H9 (cell line): ENCODE measurements around the gene MOB3B. TPM values are rescaled to one million over a fixed set of nuclear protein-coding genes. Genes with fewer than 3 reads are reported as not detected.

Experiments used
- DNase-seq: peaks from one replicate; pipeline ENCODE4 v3.0.0-alpha.2; 2017
- H2AFZ ChIP-seq: one replicate; pipeline ENCODE4 v1.6.1; 2013; ENCODE audit warnings: mild to moderate bottlenecking, low read length, control low read depth, moderate library complexity
- H2AK5ac ChIP-seq: 2 replicates; pipeline ENCODE4 v1.6.1; 2013; ENCODE audit warnings: low read length, control low read depth, mixed read lengths; ENCODE audit not compliant: insufficient read length
- H2BK120ac ChIP-seq: one replicate; pipeline ENCODE4 v1.6.1; 2013; ENCODE audit warnings: low read depth, mild to moderate bottlenecking, low read length, control low read depth, inconsistent platforms; ENCODE audit not compliant: poor library complexity, severe bottlenecking
- H2BK12ac ChIP-seq: 2 replicates; pipeline ENCODE4 v1.6.1; 2013; ENCODE audit warnings: low read length, control low read depth, mixed read lengths, low read depth; ENCODE audit not compliant: insufficient read length
- H2BK15ac ChIP-seq: 2 replicates; pipeline ENCODE4 v1.6.1; 2013; ENCODE audit warnings: low read depth, low read length, control low read depth
- H2BK20ac ChIP-seq: one replicate; pipeline ENCODE4 v1.6.1; 2013; ENCODE audit warnings: low read depth, mild to moderate bottlenecking, low read length, control low read depth, inconsistent platforms; ENCODE audit not compliant: poor library complexity, severe bottlenecking
- H2BK5ac ChIP-seq: 2 replicates; pipeline ENCODE4 v1.6.1; 2013; ENCODE audit warnings: low read length, control low read depth, mixed read lengths; ENCODE audit not compliant: insufficient read length
- H3K14ac ChIP-seq: 2 replicates; pipeline ENCODE4 v1.6.1; 2013; ENCODE audit warnings: low read length, control low read depth; ENCODE audit not compliant: insufficient read depth
- H3K18ac ChIP-seq: 2 replicates; pipeline ENCODE4 v1.6.1; 2013; ENCODE audit warnings: low read depth, mild to moderate bottlenecking, mixed read lengths, low read length, control low read depth; ENCODE audit not compliant: insufficient read length
- H3K23ac ChIP-seq: 2 replicates; pipeline ENCODE4 v1.6.1; 2013; ENCODE audit warnings: low read length, control low read depth, mixed read lengths, low read depth; ENCODE audit not compliant: insufficient read length
- H3K23me2 ChIP-seq: 2 replicates; pipeline ENCODE4 v1.6.1; 2013; ENCODE audit warnings: low read depth, mild to moderate bottlenecking, mixed read lengths, low read length, control low read depth; ENCODE audit not compliant: insufficient read length, poor library complexity, severe bottlenecking
- H3K27ac ChIP-seq: 2 replicates; pipeline ENCODE4 v1.5.1; 2013; ENCODE audit warnings: low read length, control low read depth, mixed read lengths, low read depth; ENCODE audit not compliant: insufficient read length
- H3K27me3 ChIP-seq: 2 replicates; pipeline ENCODE4 v1.6.1; 2013; ENCODE audit warnings: low read length, control low read depth, inconsistent platforms; ENCODE audit not compliant: insufficient read depth
- H3K4ac ChIP-seq: 2 replicates; pipeline ENCODE4 v1.6.1; 2013; ENCODE audit warnings: low read depth, mild to moderate bottlenecking, control low read depth, inconsistent platforms, low read length, moderate library complexity
- H3K4me1 ChIP-seq: 2 replicates; pipeline ENCODE4 v1.6.1; 2013; ENCODE audit warnings: low read length, control low read depth, inconsistent platforms; ENCODE audit not compliant: insufficient read depth
- H3K4me2 ChIP-seq: 2 replicates; pipeline ENCODE4 v1.6.1; 2013; ENCODE audit warnings: low read length, control low read depth, mixed read lengths; ENCODE audit not compliant: insufficient read length, insufficient read depth
- H3K56ac ChIP-seq: 2 replicates; pipeline ENCODE4 v1.6.1; 2013; ENCODE audit warnings: low read depth, mild to moderate bottlenecking, mixed read lengths, low read length, control low read depth; ENCODE audit not compliant: insufficient read length
- H3K79me1 ChIP-seq: 2 replicates; pipeline ENCODE4 v1.6.1; 2013; ENCODE audit warnings: low read depth, mild to moderate bottlenecking, moderate library complexity, low read length, control low read depth, inconsistent platforms; ENCODE audit not compliant: insufficient read depth, poor library complexity, severe bottlenecking
- H3K79me2 ChIP-seq: 2 replicates; pipeline ENCODE4 v1.6.1; 2013; ENCODE audit warnings: low read length, control low read depth, inconsistent platforms; ENCODE audit not compliant: insufficient read depth
- H3K9ac ChIP-seq: 2 replicates; pipeline ENCODE4 v1.6.1; 2013; ENCODE audit warnings: low read length, control low read depth, mixed read lengths; ENCODE audit not compliant: insufficient read length; ENCODE audit errors: extremely low read depth
- H3K9me3 ChIP-seq: one replicate; pipeline ENCODE4 v1.6.1; 2013; ENCODE audit warnings: low read depth, low read length, inconsistent platforms; ENCODE audit not compliant: control insufficient read depth
- H3T11ph ChIP-seq: one replicate; pipeline ENCODE4 v1.6.1; 2013; ENCODE audit warnings: mild to moderate bottlenecking, low read length, control low read depth, inconsistent platforms
- H4K20me1 ChIP-seq: one replicate; pipeline ENCODE4 v1.6.1; 2013; ENCODE audit not compliant: control insufficient read depth, insufficient read length, insufficient read depth
- H4K5ac ChIP-seq: 2 replicates; pipeline ENCODE4 v1.6.1; 2013; ENCODE audit warnings: low read depth, mild to moderate bottlenecking, mixed read lengths, low read length, control low read depth; ENCODE audit not compliant: insufficient read length
- H4K8ac ChIP-seq: replicated peaks from 2 replicates; pipeline ENCODE4 v1.6.1; 2013; ENCODE audit warnings: low read length, control low read depth, mixed read lengths, low read depth; ENCODE audit not compliant: insufficient read length
- H4K91ac ChIP-seq: 2 replicates; pipeline ENCODE4 v1.6.1; 2013; ENCODE audit warnings: low read depth, mild to moderate bottlenecking, moderate library complexity, mixed read lengths, low read length, control low read depth; ENCODE audit not compliant: insufficient read length
- H3K27ac Mint-ChIP-seq, 3 experiments: 2 replicates in 2 of 3; 3 replicates in 1 of 3; pipeline ENCODE4 v1.8.0; 2020 to 2021; ENCODE audit warnings: mixed read lengths in 3 of 3, mild to moderate bottlenecking in 1 of 3, moderate library complexity in 1 of 3
- H3K27me3 Mint-ChIP-seq: 2 replicates; pipeline ENCODE4 v1.8.0; 2021; ENCODE audit warnings: low read depth, mild to moderate bottlenecking, moderate library complexity, mixed read lengths
- H3K36me3 Mint-ChIP-seq, 3 experiments: 2 replicates in 2 of 3; 3 replicates in 1 of 3; pipeline ENCODE4 v1.8.0; 2020 to 2021; ENCODE audit warnings: low read depth in 3 of 3, mixed read lengths in 3 of 3; ENCODE audit not compliant: insufficient read depth in 1 of 3
- H3K4me1 Mint-ChIP-seq, 2 experiments: 2 replicates each; pipeline ENCODE4 v1.8.0; 2020; ENCODE audit warnings: mixed read lengths in 2 of 2
- H3K4me3 Mint-ChIP-seq, 2 experiments: 2 replicates in 1 of 2; 3 replicates in 1 of 2; pipeline ENCODE4 v1.8.0; 2020 to 2021; ENCODE audit warnings: mild to moderate bottlenecking in 2 of 2, mixed read lengths in 2 of 2, moderate library complexity in 1 of 2
- H3K9me3 Mint-ChIP-seq, 2 experiments: 2 replicates in 1 of 2; 3 replicates in 1 of 2; pipeline ENCODE4 v1.8.0; 2020; ENCODE audit warnings: mild to moderate bottlenecking in 2 of 2, mixed read lengths in 2 of 2, moderate library complexity in 1 of 2
- WGBS: extraction: QIAGEN DNeasy Blood & Tissue Kit; methylation state at CpG from one replicate; pipeline ENCODE4 v1.1.7; 2013; ENCODE audit warnings: missing lambda C conversion rate, low lambda C conversion rate, mixed read lengths; ENCODE audit not compliant: insufficient read length; ENCODE audit errors: extremely low coverage; 5-methylcytosine and 5-hydroxymethylcytosine counted together
- total RNA-seq: library from RNA; stranded (reverse); gene quantifications from 2 replicates; pipeline ENCODE4 v1.2.1, GENCODE V29; 2021
- TF ChIP-seq, protein P1 (sequence below): fragments of 200-600 bp; sonication (generic); conservative IDR thresholded peaks from 3 replicates; pipeline ENCODE4 v1.8.0; 2021; ENCODE audit warnings: antibody characterized with exemption, mild to moderate bottlenecking

The MOB3B gene
- total RNA-seq, 1 experiment from 2014 or later, result 9.8 TPM

DNA sequence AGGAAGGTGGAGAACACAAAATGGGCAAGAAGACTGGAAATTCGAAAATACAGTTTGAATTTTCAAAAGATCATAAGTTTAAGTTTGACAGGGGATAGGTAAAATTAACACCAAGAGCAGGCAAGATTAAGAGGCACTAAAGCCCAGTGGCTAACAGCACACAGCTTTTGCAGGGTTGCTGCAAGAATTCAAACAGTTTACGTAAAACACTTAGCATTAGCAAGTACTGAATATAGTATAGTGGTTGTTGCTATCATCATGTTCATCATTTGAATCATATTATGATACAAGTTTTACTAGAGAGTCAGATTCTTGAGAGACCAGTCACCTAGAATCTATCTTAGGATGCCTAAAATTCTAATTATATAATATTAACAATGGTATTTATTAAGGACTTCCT is 66.8 kb downstream of the MOB3B start:
- H2AK5ac ChIP-seq, result no peak overlapping the region
- no CpG with 5 or more reads among the region's 2 CpGs for WGBS
- H3K27me3 Mint-ChIP-seq, result no peaks in the 10 kb centered on the region

More for the DNA sequence above, 66.8 kb downstream of the MOB3B start:
- Histone ChIP-seq H3T11ph (no peak overlapping the region), H3K23me2 (no peaks in the 10 kb centered on the region), H3K27ac (no peak overlapping the region), H2AFZ (no peak overlapping the region), H4K20me1 (peaks cover 2% of the 10 kb centered on the region), H2BK15ac (no peak overlapping the region), H3K18ac (no peak overlapping the region), H3K9ac (no peak overlapping the region), H2BK20ac (no peak overlapping the region), H3K4me1 (peaks cover 3% of the 10 kb centered on the region; the same call in 1 of the 2 replicates), H4K5ac (no peak overlapping the region), H4K91ac (no peak overlapping the region), H3K79me1 (no peaks in the 10 kb centered on the region), H3K4ac (no peak overlapping the region), H3K9me3 (no peaks in the 10 kb centered on the region), H2BK12ac (no peak overlapping the region), H3K79me2 (no peaks in the 10 kb centered on the region), H3K4me2 (no peak overlapping the region), H2BK5ac (no peak overlapping the region), H3K56ac (no peak overlapping the region), H2BK120ac (no peak overlapping the region), H4K8ac (no peak overlapping the region), H3K23ac (no peak overlapping the region), H3K14ac (no peak overlapping the region), H3K27me3 (no peaks in the 10 kb centered on the region)
- Mint-ChIP-seq H3K36me3 (no peaks in the 10 kb centered on the region; a peak in 2 of 7 replicates), H3K4me1 (peaks cover 15 to 23% of the 10 kb centered on the region in 2 experiments), H3K4me3 (no peak overlapping the region), H3K9me3 (no peaks in the 10 kb centered on the region), H3K27ac (no peak overlapping the region)
- DNase-seq, result no peak
- TF ChIP-seq, protein P1, sequence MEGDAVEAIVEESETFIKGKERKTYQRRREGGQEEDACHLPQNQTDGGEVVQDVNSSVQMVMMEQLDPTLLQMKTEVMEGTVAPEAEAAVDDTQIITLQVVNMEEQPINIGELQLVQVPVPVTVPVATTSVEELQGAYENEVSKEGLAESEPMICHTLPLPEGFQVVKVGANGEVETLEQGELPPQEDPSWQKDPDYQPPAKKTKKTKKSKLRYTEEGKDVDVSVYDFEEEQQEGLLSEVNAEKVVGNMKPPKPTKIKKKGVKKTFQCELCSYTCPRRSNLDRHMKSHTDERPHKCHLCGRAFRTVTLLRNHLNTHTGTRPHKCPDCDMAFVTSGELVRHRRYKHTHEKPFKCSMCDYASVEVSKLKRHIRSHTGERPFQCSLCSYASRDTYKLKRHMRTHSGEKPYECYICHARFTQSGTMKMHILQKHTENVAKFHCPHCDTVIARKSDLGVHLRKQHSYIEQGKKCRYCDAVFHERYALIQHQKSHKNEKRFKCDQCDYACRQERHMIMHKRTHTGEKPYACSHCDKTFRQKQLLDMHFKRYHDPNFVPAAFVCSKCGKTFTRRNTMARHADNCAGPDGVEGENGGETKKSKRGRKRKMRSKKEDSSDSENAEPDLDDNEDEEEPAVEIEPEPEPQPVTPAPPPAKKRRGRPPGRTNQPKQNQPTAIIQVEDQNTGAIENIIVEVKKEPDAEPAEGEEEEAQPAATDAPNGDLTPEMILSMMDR, result no peak
